GM23338 (cell line): ENCODE measurements around the gene PPFIBP2. TPM values are rescaled to one million over a fixed set of nuclear protein-coding genes. Genes with fewer than 3 reads are reported as not detected.
A peak's percentile ranks its signal among the peaks of the same experiment; 100 is the strongest.

Source experiments
- ATAC-seq: fragments of 200-7000 bp; cut with Tn5 transposase; 3 replicates; pipeline ENCODE4 v1.9.1; 2020
- DNase-seq: peaks from one replicate; pipeline ENCODE4 v3.0.0-alpha.2; 2015; ENCODE audit warnings: low spot score
- H2AFZ ChIP-seq: fragments of 200-600 bp; sonication (generic); 2 replicates; pipeline ENCODE4 v1.8.0; 2016; ENCODE audit warnings: antibody characterized with exemption, mild to moderate bottlenecking, moderate library complexity
- H3F3A ChIP-seq: fragments of 200-600 bp; sonication (generic); replicated peaks from 2 replicates; pipeline ENCODE4 v1.8.0; 2017; ENCODE audit warnings: antibody characterized with exemption, mixed run types, low read depth
- H3K27ac ChIP-seq: fragments of 200-600 bp; sonication (generic); 2 replicates; pipeline ENCODE4 v1.6.1; 2016; ENCODE audit warnings: low read depth
- H3K27me3 ChIP-seq: fragments of 200-600 bp; sonication (generic); 2 replicates; pipeline ENCODE4 v1.8.0; 2016; ENCODE audit warnings: mild to moderate bottlenecking, mixed run types, moderate library complexity; ENCODE audit not compliant: insufficient read depth
- H3K36me3 ChIP-seq: fragments of 200-600 bp; sonication (generic); 2 replicates; pipeline ENCODE4 v1.8.0; 2016; ENCODE audit warnings: mild to moderate bottlenecking; ENCODE audit not compliant: insufficient read depth
- H3K4me1 ChIP-seq: fragments of 200-600 bp; sonication (generic); 2 replicates; pipeline ENCODE4 v1.8.0; 2016; ENCODE audit warnings: mild to moderate bottlenecking, moderate library complexity; ENCODE audit not compliant: insufficient read depth
- H3K4me2 ChIP-seq: fragments of 200-600 bp; sonication (generic); 2 replicates; pipeline ENCODE4 v1.7.1; 2017; ENCODE audit warnings: mixed run types
- H3K4me3 ChIP-seq: fragments of 200-600 bp; sonication (generic); 2 replicates; pipeline ENCODE4 v1.6.1; 2016; ENCODE audit warnings: mixed run types
- H3K79me2 ChIP-seq: fragments of 200-600 bp; sonication (generic); replicated peaks from 2 replicates; pipeline ENCODE4 v1.8.0; 2017; ENCODE audit warnings: mild to moderate bottlenecking; ENCODE audit not compliant: insufficient read depth
- H3K9me2 ChIP-seq: fragments of 200-600 bp; sonication (generic); 2 replicates; pipeline ENCODE4 v1.8.0; 2017; ENCODE audit not compliant: insufficient read depth
- H4K20me1 ChIP-seq: fragments of 200-600 bp; sonication (generic); replicated peaks from 2 replicates; pipeline ENCODE4 v1.8.0; 2017; ENCODE audit warnings: mild to moderate bottlenecking; ENCODE audit not compliant: insufficient read depth
- H3K27ac Mint-ChIP-seq: 2 replicates; pipeline ENCODE4 v1.8.0; 2020; ENCODE audit warnings: inconsistent platforms, mild to moderate bottlenecking, moderate library complexity, mixed read lengths
- H3K27me3 Mint-ChIP-seq: 3 replicates; pipeline ENCODE4 v1.8.0; 2022; ENCODE audit warnings: low read depth, mild to moderate bottlenecking, moderate library complexity, mixed read lengths, inconsistent platforms; ENCODE audit not compliant: insufficient read depth, poor library complexity
- H3K36me3 Mint-ChIP-seq: 3 replicates; pipeline ENCODE4 v1.8.0; 2021; ENCODE audit warnings: low read depth, mild to moderate bottlenecking, inconsistent platforms, moderate library complexity, mixed read lengths
- H3K4me1 Mint-ChIP-seq: 3 replicates; pipeline ENCODE4 v1.8.0; 2020; ENCODE audit warnings: mild to moderate bottlenecking, inconsistent platforms, mixed read lengths
- H3K4me3 Mint-ChIP-seq: 3 replicates; pipeline ENCODE4 v1.8.0; 2021; ENCODE audit warnings: moderate library complexity, mild to moderate bottlenecking, inconsistent platforms, mixed read lengths
- H3K9me3 Mint-ChIP-seq: 3 replicates; pipeline ENCODE4 v1.8.0; 2020; ENCODE audit warnings: moderate library complexity, mild to moderate bottlenecking, inconsistent platforms, mixed read lengths
- CREB1 ChIP-seq: fragments of 250-450 bp; sonication (Bioruptor Pico); IDR thresholded peaks from 2 replicates; pipeline ENCODE4 v1.5.0; 2020; ENCODE audit warnings: low read depth, mild to moderate bottlenecking, moderate library complexity
- EZH2 ChIP-seq: fragments of 200-600 bp; sonication (generic); IDR thresholded peaks from one replicate; pipeline ENCODE4 v1.8.0; 2017; ENCODE audit warnings: antibody characterized with exemption, mild to moderate bottlenecking, low read depth; ENCODE audit not compliant: unreplicated experiment
- EZH2phosphoT487 ChIP-seq: fragments of 200-600 bp; sonication (generic); IDR thresholded peaks from one replicate; pipeline ENCODE4 v1.8.1; 2018; ENCODE audit warnings: antibody characterized with exemption; ENCODE audit not compliant: unreplicated experiment
- JUNB ChIP-seq: IDR thresholded peaks from one replicate; pipeline ENCODE4 v1.6.1; 2016; ENCODE audit warnings: antibody characterized with exemption; ENCODE audit not compliant: unreplicated experiment
- NANOG ChIP-seq: IDR thresholded peaks from 2 replicates; pipeline ENCODE4 v1.6.1; 2016; ENCODE audit warnings: antibody characterized with exemption, borderline replicate concordance
- POLR2AphosphoS5 ChIP-seq: IDR thresholded peaks from 2 replicates; pipeline ENCODE4 v1.6.1; 2016; ENCODE audit warnings: antibody characterized with exemption, low read depth
- STAT1 ChIP-seq: IDR thresholded peaks from one replicate; pipeline ENCODE4 v1.6.1; 2016; ENCODE audit warnings: antibody characterized with exemption; ENCODE audit not compliant: unreplicated experiment
- ZNF114 ChIP-seq: fragments of 250-450 bp; sonication (Bioruptor Pico); IDR thresholded peaks from 2 replicates; pipeline ENCODE4 v1.5.0; 2020; ENCODE audit warnings: mild to moderate bottlenecking, moderate library complexity
- ZNF331 ChIP-seq: fragments of 250-450 bp; sonication (Bioruptor Pico); IDR thresholded peaks from 2 replicates; pipeline ENCODE4 v1.5.0; 2020; ENCODE audit warnings: low read depth, mild to moderate bottlenecking, moderate library complexity
- polyA plus RNA-seq: library from polyadenylated mRNA; unstranded; fragments of >200 nt; fragmentation: Nextera tagmentation; extraction: Ambion mirVana; gene quantifications from 2 replicates; pipeline ENCODE4 v1.2.1, GENCODE V29; 2016
- total RNA-seq: library from RNA; depleted of rRNA; stranded (reverse); fragments of >200 nt; shearing (Covaris generic); gene quantifications from 2 replicates; pipeline ENCODE4 v1.2.3, GENCODE V29; 2014
- TF ChIP-seq, protein P1 (sequence below): IDR thresholded peaks from one replicate; pipeline ENCODE4 v1.6.1; 2018; ENCODE audit warnings: antibody characterized with exemption; ENCODE audit not compliant: unreplicated experiment
- TF ChIP-seq, protein P2 (sequence below): fragments of 250-450 bp; sonication (Bioruptor Pico); IDR thresholded peaks from 2 replicates; pipeline ENCODE4 v1.5.0; 2020; ENCODE audit warnings: mild to moderate bottlenecking, moderate library complexity
- TF ChIP-seq, protein P3 (sequence below), 2 experiments: fragments of 200-600 bp in 1 of 2; sonication (generic) in 1 of 2; conservative IDR thresholded peaks; 2 replicates each; pipeline versions ENCODE4 v1.5.1 to v1.6.1; 2016 to 2017; ENCODE audit warnings: antibody characterized with exemption in 2 of 2, low read depth in 2 of 2, mild to moderate bottlenecking in 2 of 2, moderate library complexity in 1 of 2

The PPFIBP2 gene
- total and polyA plus RNA-seq, 2 experiments from 2014 or later: 7.1 to 14.8 TPM

DNA sequence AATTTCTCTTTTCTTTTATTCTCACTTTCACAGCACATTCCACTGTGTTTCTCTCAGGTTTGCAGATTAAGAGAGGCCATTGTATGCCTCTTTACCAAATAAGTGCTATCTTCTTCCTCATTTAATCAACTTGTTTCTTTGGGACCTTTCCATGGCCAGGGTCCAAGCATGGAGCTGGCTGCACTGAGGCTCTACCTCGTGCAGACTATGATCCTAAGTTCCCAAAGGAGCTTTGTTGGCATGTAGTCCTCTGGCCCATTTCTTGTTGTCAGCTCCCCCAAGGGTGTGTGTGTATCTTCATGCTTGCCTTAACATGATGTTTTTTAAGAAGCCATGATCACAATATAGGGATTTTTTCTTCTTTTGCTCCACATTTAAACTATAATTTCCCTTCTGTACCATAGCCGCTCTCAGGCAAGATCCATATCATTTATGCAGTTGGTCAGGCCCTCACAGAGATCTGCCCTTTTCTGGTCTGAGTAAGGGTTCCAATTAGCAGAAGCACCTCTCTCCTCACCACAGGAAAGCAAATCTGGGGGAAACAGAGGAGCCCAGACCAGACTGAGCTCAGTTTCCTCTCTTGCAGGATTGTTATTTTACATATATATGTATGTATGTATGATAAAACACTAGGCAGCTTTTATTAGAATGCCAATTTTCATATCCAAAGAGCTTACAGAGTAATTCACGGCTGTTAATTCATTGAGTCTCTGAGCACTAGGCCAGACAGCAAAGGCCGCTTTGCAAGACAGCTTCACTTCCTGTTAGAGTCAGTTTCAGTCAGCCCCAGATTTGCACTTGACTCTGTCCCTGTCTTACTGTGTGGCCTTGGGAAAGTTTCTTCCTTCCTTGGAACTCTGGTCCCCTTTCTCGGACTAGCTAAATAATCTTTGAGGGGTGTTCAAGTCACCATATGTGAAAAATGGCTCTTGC, 125.2 kb downstream of the PPFIBP2 start (continued):
- TF ChIP-seq CREB1 (CRISPR knock-in tag) (no peak), ZNF114 (CRISPR knock-in tag) (no peak), EZH2 (no peak), STAT1 (no peak), NANOG (no peak), JUNB (no peak)
- TF ChIP-seq, protein P1, sequence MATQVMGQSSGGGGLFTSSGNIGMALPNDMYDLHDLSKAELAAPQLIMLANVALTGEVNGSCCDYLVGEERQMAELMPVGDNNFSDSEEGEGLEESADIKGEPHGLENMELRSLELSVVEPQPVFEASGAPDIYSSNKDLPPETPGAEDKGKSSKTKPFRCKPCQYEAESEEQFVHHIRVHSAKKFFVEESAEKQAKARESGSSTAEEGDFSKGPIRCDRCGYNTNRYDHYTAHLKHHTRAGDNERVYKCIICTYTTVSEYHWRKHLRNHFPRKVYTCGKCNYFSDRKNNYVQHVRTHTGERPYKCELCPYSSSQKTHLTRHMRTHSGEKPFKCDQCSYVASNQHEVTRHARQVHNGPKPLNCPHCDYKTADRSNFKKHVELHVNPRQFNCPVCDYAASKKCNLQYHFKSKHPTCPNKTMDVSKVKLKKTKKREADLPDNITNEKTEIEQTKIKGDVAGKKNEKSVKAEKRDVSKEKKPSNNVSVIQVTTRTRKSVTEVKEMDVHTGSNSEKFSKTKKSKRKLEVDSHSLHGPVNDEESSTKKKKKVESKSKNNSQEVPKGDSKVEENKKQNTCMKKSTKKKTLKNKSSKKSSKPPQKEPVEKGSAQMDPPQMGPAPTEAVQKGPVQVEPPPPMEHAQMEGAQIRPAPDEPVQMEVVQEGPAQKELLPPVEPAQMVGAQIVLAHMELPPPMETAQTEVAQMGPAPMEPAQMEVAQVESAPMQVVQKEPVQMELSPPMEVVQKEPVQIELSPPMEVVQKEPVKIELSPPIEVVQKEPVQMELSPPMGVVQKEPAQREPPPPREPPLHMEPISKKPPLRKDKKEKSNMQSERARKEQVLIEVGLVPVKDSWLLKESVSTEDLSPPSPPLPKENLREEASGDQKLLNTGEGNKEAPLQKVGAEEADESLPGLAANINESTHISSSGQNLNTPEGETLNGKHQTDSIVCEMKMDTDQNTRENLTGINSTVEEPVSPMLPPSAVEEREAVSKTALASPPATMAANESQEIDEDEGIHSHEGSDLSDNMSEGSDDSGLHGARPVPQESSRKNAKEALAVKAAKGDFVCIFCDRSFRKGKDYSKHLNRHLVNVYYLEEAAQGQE: no peak

DNA sequence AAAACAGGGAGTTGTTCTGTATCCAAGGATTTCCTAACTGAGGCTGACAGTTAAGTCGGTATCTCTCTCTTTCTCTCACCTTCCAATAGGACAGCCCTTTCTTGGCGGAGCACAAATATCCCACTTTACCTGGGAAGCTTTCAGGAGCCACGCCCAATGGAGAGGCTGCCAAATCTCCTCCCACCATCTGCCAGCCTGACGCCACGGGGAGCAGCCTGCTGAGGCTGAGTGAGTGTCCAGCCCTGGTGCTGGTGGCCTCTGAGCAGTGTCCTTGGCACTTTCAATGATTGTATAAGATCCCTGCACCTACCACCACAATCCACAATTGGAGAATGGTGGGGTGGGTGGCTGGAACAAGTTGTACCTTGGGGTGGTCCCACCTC, 125.8 kb downstream of the PPFIBP2 start:
- peak; percentile 40; the same call in 2 of the 3 replicates for ATAC-seq
- H3K27ac ChIP-seq: no peak overlapping the region
- H3K9me2 ChIP-seq: peaks cover 6% of the 10 kb centered on the region; the same call in 1 of the 2 replicates
- H3F3A ChIP-seq: no peaks in the 10 kb centered on the region
- no peak for DNase-seq
- H3K4me1 ChIP-seq: no peaks in the 10 kb centered on the region
- H3K79me2 ChIP-seq: no peaks in the 10 kb centered on the region
- Mint-ChIP-seq H3K27me3 (peaks cover 4% of the 10 kb centered on the region), H3K27ac (no peak overlapping the region), H3K9me3 (no peaks in the 10 kb centered on the region), H3K4me3 (no peak overlapping the region), H3K36me3 (peaks cover 7% of the 10 kb centered on the region), H3K4me1 (peaks cover 36% of the 10 kb centered on the region)
- no peak overlapping the region for H3K4me3 ChIP-seq
- no peaks in the 10 kb centered on the region for H3K36me3 ChIP-seq
- H4K20me1 ChIP-seq: no peaks in the 10 kb centered on the region
- H3K4me2 ChIP-seq: no peak overlapping the region
- no peaks in the 10 kb centered on the region for H3K27me3 ChIP-seq
- H2AFZ ChIP-seq: no peak overlapping the region
- TF ChIP-seq, protein P2, sequence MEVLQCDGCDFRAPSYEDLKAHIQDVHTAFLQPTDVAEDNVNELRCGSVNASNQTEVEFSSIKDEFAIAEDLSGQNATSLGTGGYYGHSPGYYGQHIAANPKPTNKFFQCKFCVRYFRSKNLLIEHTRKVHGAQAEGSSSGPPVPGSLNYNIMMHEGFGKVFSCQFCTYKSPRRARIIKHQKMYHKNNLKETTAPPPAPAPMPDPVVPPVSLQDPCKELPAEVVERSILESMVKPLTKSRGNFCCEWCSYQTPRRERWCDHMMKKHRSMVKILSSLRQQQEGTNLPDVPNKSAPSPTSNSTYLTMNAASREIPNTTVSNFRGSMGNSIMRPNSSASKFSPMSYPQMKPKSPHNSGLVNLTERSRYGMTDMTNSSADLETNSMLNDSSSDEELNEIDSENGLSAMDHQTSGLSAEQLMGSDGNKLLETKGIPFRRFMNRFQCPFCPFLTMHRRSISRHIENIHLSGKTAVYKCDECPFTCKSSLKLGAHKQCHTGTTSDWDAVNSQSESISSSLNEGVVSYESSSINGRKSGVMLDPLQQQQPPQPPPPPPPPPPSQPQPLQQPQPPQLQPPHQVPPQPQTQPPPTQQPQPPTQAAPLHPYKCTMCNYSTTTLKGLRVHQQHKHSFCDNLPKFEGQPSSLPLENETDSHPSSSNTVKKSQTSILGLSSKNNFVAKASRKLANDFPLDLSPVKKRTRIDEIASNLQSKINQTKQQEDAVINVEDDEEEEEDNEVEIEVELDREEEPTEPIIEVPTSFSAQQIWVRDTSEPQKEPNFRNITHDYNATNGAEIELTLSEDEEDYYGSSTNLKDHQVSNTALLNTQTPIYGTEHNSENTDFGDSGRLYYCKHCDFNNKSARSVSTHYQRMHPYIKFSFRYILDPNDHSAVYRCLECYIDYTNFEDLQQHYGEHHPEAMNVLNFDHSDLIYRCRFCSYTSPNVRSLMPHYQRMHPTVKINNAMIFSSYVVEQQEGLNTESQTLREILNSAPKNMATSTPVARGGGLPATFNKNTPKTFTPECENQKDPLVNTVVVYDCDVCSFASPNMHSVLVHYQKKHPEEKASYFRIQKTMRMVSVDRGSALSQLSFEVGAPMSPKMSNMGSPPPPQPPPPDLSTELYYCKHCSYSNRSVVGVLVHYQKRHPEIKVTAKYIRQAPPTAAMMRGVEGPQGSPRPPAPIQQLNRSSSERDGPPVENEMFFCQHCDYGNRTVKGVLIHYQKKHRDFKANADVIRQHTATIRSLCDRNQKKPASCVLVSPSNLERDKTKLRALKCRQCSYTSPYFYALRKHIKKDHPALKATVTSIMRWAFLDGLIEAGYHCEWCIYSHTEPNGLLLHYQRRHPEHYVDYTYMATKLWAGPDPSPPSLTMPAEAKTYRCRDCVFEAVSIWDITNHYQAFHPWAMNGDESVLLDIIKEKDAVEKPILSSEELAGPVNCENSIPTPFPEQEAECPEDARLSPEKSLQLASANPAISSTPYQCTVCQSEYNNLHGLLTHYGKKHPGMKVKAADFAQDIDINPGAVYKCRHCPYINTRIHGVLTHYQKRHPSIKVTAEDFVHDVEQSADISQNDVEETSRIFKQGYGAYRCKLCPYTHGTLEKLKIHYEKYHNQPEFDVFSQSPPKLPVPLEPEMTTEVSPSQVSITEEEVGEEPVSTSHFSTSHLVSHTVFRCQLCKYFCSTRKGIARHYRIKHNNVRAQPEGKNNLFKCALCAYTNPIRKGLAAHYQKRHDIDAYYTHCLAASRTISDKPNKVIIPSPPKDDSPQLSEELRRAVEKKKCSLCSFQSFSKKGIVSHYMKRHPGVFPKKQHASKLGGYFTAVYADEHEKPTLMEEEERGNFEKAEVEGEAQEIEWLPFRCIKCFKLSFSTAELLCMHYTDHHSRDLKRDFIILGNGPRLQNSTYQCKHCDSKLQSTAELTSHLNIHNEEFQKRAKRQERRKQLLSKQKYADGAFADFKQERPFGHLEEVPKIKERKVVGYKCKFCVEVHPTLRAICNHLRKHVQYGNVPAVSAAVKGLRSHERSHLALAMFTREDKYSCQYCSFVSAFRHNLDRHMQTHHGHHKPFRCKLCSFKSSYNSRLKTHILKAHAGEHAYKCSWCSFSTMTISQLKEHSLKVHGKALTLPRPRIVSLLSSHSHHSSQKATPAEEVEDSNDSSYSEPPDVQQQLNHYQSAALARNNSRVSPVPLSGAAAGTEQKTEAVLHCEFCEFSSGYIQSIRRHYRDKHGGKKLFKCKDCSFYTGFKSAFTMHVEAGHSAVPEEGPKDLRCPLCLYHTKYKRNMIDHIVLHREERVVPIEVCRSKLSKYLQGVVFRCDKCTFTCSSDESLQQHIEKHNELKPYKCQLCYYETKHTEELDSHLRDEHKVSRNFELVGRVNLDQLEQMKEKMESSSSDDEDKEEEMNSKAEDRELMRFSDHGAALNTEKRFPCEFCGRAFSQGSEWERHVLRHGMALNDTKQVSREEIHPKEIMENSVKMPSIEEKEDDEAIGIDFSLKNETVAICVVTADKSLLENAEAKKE (CRISPR knock-in tag): no peak
- TF ChIP-seq ZNF114 (CRISPR knock-in tag): no peak
- TF ChIP-seq POLR2AphosphoS5: no peak
- TF ChIP-seq ZNF331 (CRISPR knock-in tag): no peak
- no peak for TF ChIP-seq JUNB
- TF ChIP-seq NANOG: no peak
- TF ChIP-seq EZH2phosphoT487: no peak
- TF ChIP-seq CREB1 (CRISPR knock-in tag): no peak
- TF ChIP-seq STAT1: no peak
- TF ChIP-seq, protein P3, sequence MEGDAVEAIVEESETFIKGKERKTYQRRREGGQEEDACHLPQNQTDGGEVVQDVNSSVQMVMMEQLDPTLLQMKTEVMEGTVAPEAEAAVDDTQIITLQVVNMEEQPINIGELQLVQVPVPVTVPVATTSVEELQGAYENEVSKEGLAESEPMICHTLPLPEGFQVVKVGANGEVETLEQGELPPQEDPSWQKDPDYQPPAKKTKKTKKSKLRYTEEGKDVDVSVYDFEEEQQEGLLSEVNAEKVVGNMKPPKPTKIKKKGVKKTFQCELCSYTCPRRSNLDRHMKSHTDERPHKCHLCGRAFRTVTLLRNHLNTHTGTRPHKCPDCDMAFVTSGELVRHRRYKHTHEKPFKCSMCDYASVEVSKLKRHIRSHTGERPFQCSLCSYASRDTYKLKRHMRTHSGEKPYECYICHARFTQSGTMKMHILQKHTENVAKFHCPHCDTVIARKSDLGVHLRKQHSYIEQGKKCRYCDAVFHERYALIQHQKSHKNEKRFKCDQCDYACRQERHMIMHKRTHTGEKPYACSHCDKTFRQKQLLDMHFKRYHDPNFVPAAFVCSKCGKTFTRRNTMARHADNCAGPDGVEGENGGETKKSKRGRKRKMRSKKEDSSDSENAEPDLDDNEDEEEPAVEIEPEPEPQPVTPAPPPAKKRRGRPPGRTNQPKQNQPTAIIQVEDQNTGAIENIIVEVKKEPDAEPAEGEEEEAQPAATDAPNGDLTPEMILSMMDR (conservative IDR thresholded peaks at IDR 0.05; ENCODE audit: low read depth in 2 of 2): no peak
